GM23338 (cell line): ENCODE measurements around the gene RBL2.

Source experiments
- CREB1 ChIP-seq: fragments of 250-450 bp; sonication (Bioruptor Pico); IDR thresholded peaks from 2 replicates; pipeline ENCODE4 v1.5.0; 2020; ENCODE audit warnings: low read depth, mild to moderate bottlenecking, moderate library complexity
- EZH2 ChIP-seq: fragments of 200-600 bp; sonication (generic); IDR thresholded peaks from one replicate; pipeline ENCODE4 v1.8.0; 2017; ENCODE audit warnings: antibody characterized with exemption, mild to moderate bottlenecking, low read depth; ENCODE audit not compliant: unreplicated experiment
- EZH2phosphoT487 ChIP-seq: fragments of 200-600 bp; sonication (generic); IDR thresholded peaks from one replicate; pipeline ENCODE4 v1.8.1; 2018; ENCODE audit warnings: antibody characterized with exemption; ENCODE audit not compliant: unreplicated experiment
- JUNB ChIP-seq: IDR thresholded peaks from one replicate; pipeline ENCODE4 v1.6.1; 2016; ENCODE audit warnings: antibody characterized with exemption; ENCODE audit not compliant: unreplicated experiment
- NANOG ChIP-seq: IDR thresholded peaks from 2 replicates; pipeline ENCODE4 v1.6.1; 2016; ENCODE audit warnings: antibody characterized with exemption, borderline replicate concordance
- POLR2AphosphoS5 ChIP-seq: IDR thresholded peaks from 2 replicates; pipeline ENCODE4 v1.6.1; 2016; ENCODE audit warnings: antibody characterized with exemption, low read depth
- ZNF331 ChIP-seq: fragments of 250-450 bp; sonication (Bioruptor Pico); IDR thresholded peaks from 2 replicates; pipeline ENCODE4 v1.5.0; 2020; ENCODE audit warnings: low read depth, mild to moderate bottlenecking, moderate library complexity
- TF ChIP-seq, protein P1 (sequence below), 2 experiments: fragments of 200-600 bp in 1 of 2; sonication (generic) in 1 of 2; conservative IDR thresholded peaks; 2 replicates each; pipeline versions ENCODE4 v1.5.1 to v1.6.1; 2016 to 2017; ENCODE audit warnings: antibody characterized with exemption in 2 of 2, low read depth in 2 of 2, mild to moderate bottlenecking in 2 of 2, moderate library complexity in 1 of 2
- TF ChIP-seq, protein P2 (sequence below): IDR thresholded peaks from one replicate; pipeline ENCODE4 v1.6.1; 2018; ENCODE audit warnings: antibody characterized with exemption; ENCODE audit not compliant: unreplicated experiment
- TF ChIP-seq, protein P3 (sequence below): IDR thresholded peaks from 2 replicates; pipeline ENCODE4 v1.6.1; 2016; ENCODE audit warnings: antibody characterized with exemption

DNA sequence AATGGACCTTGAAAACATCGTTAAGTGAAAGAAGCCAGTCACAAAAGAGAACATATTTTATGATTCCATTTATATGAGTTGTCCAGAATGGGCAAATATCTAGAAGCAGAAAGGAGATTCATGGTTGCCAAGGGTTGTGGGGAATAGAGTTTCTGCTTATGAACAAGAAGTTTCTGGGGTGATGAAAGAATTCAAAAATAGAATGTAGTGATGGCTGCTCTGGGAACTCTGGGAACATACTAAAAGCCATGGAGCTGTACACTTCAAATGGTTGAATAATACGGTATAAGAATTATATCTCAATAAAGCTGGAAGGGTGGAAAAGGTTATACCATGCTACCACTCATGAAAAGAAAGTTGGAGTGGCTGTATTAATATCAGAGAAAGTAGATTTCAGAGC lies 50.3 kb downstream of the RBL2 start:
- TF ChIP-seq, protein P1, sequence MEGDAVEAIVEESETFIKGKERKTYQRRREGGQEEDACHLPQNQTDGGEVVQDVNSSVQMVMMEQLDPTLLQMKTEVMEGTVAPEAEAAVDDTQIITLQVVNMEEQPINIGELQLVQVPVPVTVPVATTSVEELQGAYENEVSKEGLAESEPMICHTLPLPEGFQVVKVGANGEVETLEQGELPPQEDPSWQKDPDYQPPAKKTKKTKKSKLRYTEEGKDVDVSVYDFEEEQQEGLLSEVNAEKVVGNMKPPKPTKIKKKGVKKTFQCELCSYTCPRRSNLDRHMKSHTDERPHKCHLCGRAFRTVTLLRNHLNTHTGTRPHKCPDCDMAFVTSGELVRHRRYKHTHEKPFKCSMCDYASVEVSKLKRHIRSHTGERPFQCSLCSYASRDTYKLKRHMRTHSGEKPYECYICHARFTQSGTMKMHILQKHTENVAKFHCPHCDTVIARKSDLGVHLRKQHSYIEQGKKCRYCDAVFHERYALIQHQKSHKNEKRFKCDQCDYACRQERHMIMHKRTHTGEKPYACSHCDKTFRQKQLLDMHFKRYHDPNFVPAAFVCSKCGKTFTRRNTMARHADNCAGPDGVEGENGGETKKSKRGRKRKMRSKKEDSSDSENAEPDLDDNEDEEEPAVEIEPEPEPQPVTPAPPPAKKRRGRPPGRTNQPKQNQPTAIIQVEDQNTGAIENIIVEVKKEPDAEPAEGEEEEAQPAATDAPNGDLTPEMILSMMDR (conservative IDR thresholded peaks at IDR 0.05; ENCODE audit: low read depth in 2 of 2) = no peak
- TF ChIP-seq EZH2phosphoT487 = no peak
- TF ChIP-seq EZH2 = no peak
- TF ChIP-seq POLR2AphosphoS5 = no peak
- no peak for TF ChIP-seq CREB1
- no peak for TF ChIP-seq ZNF331 (CRISPR knock-in tag)
- no peak for TF ChIP-seq JUNB
- TF ChIP-seq, protein P2, sequence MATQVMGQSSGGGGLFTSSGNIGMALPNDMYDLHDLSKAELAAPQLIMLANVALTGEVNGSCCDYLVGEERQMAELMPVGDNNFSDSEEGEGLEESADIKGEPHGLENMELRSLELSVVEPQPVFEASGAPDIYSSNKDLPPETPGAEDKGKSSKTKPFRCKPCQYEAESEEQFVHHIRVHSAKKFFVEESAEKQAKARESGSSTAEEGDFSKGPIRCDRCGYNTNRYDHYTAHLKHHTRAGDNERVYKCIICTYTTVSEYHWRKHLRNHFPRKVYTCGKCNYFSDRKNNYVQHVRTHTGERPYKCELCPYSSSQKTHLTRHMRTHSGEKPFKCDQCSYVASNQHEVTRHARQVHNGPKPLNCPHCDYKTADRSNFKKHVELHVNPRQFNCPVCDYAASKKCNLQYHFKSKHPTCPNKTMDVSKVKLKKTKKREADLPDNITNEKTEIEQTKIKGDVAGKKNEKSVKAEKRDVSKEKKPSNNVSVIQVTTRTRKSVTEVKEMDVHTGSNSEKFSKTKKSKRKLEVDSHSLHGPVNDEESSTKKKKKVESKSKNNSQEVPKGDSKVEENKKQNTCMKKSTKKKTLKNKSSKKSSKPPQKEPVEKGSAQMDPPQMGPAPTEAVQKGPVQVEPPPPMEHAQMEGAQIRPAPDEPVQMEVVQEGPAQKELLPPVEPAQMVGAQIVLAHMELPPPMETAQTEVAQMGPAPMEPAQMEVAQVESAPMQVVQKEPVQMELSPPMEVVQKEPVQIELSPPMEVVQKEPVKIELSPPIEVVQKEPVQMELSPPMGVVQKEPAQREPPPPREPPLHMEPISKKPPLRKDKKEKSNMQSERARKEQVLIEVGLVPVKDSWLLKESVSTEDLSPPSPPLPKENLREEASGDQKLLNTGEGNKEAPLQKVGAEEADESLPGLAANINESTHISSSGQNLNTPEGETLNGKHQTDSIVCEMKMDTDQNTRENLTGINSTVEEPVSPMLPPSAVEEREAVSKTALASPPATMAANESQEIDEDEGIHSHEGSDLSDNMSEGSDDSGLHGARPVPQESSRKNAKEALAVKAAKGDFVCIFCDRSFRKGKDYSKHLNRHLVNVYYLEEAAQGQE = no peak
- TF ChIP-seq, protein P3, sequence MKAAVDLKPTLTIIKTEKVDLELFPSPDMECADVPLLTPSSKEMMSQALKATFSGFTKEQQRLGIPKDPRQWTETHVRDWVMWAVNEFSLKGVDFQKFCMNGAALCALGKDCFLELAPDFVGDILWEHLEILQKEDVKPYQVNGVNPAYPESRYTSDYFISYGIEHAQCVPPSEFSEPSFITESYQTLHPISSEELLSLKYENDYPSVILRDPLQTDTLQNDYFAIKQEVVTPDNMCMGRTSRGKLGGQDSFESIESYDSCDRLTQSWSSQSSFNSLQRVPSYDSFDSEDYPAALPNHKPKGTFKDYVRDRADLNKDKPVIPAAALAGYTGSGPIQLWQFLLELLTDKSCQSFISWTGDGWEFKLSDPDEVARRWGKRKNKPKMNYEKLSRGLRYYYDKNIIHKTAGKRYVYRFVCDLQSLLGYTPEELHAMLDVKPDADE = no peak
- no peak for TF ChIP-seq NANOG
